PC-9 (cell line): ENCODE measurements around the gene CMTM3. TPM values are rescaled to one million over a fixed set of nuclear protein-coding genes. Genes with fewer than 3 reads are reported as not detected.
A peak's percentile ranks its signal among the peaks of the same experiment; 100 is the strongest.

Experiments used
- BruUV-seq: library from RNA; stranded (reverse); fragments of 400-500 nt; replicated peaks from 2 replicates; lab custom pipeline; 2021; lab: Mats Ljungman, UMichigan
- CTCF ChIA-PET: fragments of 300-600 bp; sonication (Branson Sonifier 250); formaldehyde crosslinking; loops from one replicate; lab custom pipeline; 2022; ENCODE audit warnings: antibody characterized with exemption; lab: Charles Lee
- POLR2A ChIA-PET: fragments of 300-600 bp; sonication (Branson Sonifier 250); formaldehyde crosslinking; loops from one replicate; lab custom pipeline; 2022; ENCODE audit warnings: antibody characterized with exemption; ENCODE audit not compliant: unreplicated experiment; lab: Charles Lee
- DNase-seq, 2 experiments: peaks; one replicate each; pipeline versions ENCODE4 v3.0.0 to v3.0.0-alpha.2; 2015 to 2022; ENCODE audit warnings: mixed read lengths in 1 of 2
- H2AFZ ChIP-seq: fragments of 200-600 bp; sonication (generic); 2 replicates; pipeline ENCODE4 v1.8.1; 2017; ENCODE audit warnings: antibody characterized with exemption
- H3F3A ChIP-seq: fragments of 200-600 bp; sonication (generic); 2 replicates; pipeline ENCODE4 v1.8.1; 2017; ENCODE audit warnings: antibody characterized with exemption, mild to moderate bottlenecking, low read depth; ENCODE audit not compliant: insufficient read depth
- H3K27ac ChIP-seq: fragments of 200-600 bp; sonication (generic); 2 replicates; pipeline ENCODE4 v1.6.1; 2016; ENCODE audit warnings: mixed run types
- H3K27me3 ChIP-seq: fragments of 200-600 bp; sonication (generic); 2 replicates; pipeline ENCODE4 v1.6.1; 2016; ENCODE audit warnings: low read depth, mixed run types; ENCODE audit not compliant: insufficient read depth
- H3K36me3 ChIP-seq: fragments of 200-600 bp; sonication (generic); 2 replicates; pipeline ENCODE4 v1.6.1; 2016; ENCODE audit warnings: low read depth, mixed run types
- H3K4me1 ChIP-seq: fragments of 200-600 bp; sonication (generic); replicated peaks from 2 replicates; pipeline ENCODE4 v1.6.1; 2016; ENCODE audit warnings: mixed run types; ENCODE audit not compliant: insufficient read depth
- H3K4me2 ChIP-seq: fragments of 200-600 bp; sonication (generic); 2 replicates; pipeline ENCODE4 v1.6.1; 2017; ENCODE audit warnings: mixed run types
- H3K4me3 ChIP-seq: fragments of 200-600 bp; sonication (generic); 2 replicates; pipeline ENCODE4 v1.6.1; 2016; ENCODE audit warnings: mixed run types
- H3K79me2 ChIP-seq: fragments of 200-600 bp; sonication (generic); 2 replicates; pipeline ENCODE4 v1.6.1; 2017; ENCODE audit warnings: low read depth, mixed run types
- H3K9me2 ChIP-seq: fragments of 200-600 bp; sonication (generic); 2 replicates; pipeline ENCODE4 v1.8.1; 2017; ENCODE audit warnings: mild to moderate bottlenecking; ENCODE audit not compliant: insufficient read depth
- H3K9me3 ChIP-seq: fragments of 200-600 bp; sonication (generic); 2 replicates; pipeline ENCODE4 v1.8.1; 2016; ENCODE audit warnings: low read depth; ENCODE audit not compliant: insufficient read depth
- H4K20me1 ChIP-seq: fragments of 200-600 bp; sonication (generic); 2 replicates; pipeline ENCODE4 v1.8.1; 2017; ENCODE audit not compliant: insufficient read depth
- EZH2 ChIP-seq: fragments of 200-600 bp; sonication (generic); IDR thresholded peaks from 2 replicates; pipeline ENCODE4 v1.8.0; 2017; ENCODE audit warnings: antibody characterized with exemption, low read depth
- intact Hi-C: fragments of 100-400 bp; cut with micrococcal nuclease; formaldehyde crosslinking; loops from one replicate; pipeline ENCODE4 v1.10.0; 2022; ENCODE audit not compliant: unreplicated experiment
- total RNA-seq: library from RNA; stranded (reverse); gene quantifications from 2 replicates; pipeline ENCODE4 v1.2.3, GENCODE V29; 2021
- TF ChIP-seq, protein P1 (sequence below): fragments of 200-600 bp; sonication (generic); conservative IDR thresholded peaks from 2 replicates; pipeline ENCODE4 v1.6.1; 2017; ENCODE audit warnings: mixed run types, antibody characterized with exemption, mild to moderate bottlenecking, moderate library complexity

Gene CMTM3
- total RNA-seq, 1 experiment from 2014 or later, result 32.0 TPM

- Histone ChIP-seq H3K79me2 (no peaks in the 10 kb centered on the region), H3K27me3 (no peaks in the 10 kb centered on the region), H4K20me1 (no peaks in the 10 kb centered on the region), H3K4me1 (peaks cover 7% of the 10 kb centered on the region), H3K27ac (no peak overlapping the region), H2AFZ (no peak overlapping the region), H3K4me3 (no peak overlapping the region), H3K9me3 (no peaks in the 10 kb centered on the region), H3K36me3 (no peaks in the 10 kb centered on the region), H3K9me2 (no peaks in the 10 kb centered on the region), H3K4me2 (no peak overlapping the region), H3F3A (peaks cover 10% of the 10 kb centered on the region)
- TF ChIP-seq EZH2, result no peak
- TF ChIP-seq, protein P1, sequence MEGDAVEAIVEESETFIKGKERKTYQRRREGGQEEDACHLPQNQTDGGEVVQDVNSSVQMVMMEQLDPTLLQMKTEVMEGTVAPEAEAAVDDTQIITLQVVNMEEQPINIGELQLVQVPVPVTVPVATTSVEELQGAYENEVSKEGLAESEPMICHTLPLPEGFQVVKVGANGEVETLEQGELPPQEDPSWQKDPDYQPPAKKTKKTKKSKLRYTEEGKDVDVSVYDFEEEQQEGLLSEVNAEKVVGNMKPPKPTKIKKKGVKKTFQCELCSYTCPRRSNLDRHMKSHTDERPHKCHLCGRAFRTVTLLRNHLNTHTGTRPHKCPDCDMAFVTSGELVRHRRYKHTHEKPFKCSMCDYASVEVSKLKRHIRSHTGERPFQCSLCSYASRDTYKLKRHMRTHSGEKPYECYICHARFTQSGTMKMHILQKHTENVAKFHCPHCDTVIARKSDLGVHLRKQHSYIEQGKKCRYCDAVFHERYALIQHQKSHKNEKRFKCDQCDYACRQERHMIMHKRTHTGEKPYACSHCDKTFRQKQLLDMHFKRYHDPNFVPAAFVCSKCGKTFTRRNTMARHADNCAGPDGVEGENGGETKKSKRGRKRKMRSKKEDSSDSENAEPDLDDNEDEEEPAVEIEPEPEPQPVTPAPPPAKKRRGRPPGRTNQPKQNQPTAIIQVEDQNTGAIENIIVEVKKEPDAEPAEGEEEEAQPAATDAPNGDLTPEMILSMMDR, result no peak
- no TSS peak for BruUV-seq
- ChIA-PET POLR2A (no interaction called here), CTCF (no interaction called here)
- DNase-seq, result no peak
- intact Hi-C loops, result no loop called here
Measured at GRCh38 chr16:66575060-66575459, 29.4 kb upstream of the CMTM3 start.

DNA sequence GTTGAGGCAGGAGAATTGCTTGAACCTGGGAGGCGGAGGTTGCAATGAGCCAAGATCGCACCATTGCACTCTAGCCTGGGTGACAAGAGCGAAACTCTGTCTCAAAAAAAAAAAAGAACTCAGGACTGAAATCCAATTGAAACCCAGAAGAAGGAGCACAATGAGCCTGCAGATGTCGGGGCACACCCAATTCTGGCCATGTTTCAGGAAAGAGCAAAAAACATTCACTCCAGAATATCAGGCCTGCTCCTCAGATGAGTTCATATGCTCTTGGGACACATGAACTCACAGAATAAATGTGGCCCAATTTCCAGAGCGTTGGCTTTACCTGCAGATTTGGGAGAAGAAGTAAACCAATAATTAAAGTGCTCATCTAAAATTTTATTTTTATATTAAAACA is 28.2 kb upstream of the CMTM3 start:
- DNase-seq, result no peak
- Histone ChIP-seq H3K9me3 (no peaks in the 10 kb centered on the region), H4K20me1 (no peaks in the 10 kb centered on the region), H2AFZ (no peak overlapping the region), H3K4me2 (no peak overlapping the region), H3K4me3 (no peak overlapping the region), H3K27ac (no peak overlapping the region), H3F3A (peaks cover 8% of the 10 kb centered on the region; the same call in 1 of the 2 replicates), H3K4me1 (peaks cover 14% of the 10 kb centered on the region), H3K9me2 (no peaks in the 10 kb centered on the region), H3K36me3 (no peaks in the 10 kb centered on the region), H3K27me3 (no peaks in the 10 kb centered on the region), H3K79me2 (no peaks in the 10 kb centered on the region)
- no TSS peak for BruUV-seq
- TF ChIP-seq EZH2, result no peak
- TF ChIP-seq, protein P1, result no peak
- intact Hi-C loops, result no loop called here
- ChIA-PET CTCF (no interaction called here), POLR2A (no interaction called here)

GRCh38 chr16:66578651-66579531 is 25.6 kb upstream of the CMTM3 start, which contains the start of gene CMTM2:
CMTM2 (plus strand) TSS chr16:66579463; CDS start chr16:66579608, 145 bp downstream.
- ChIA-PET POLR2A (no interaction called here), CTCF (no interaction called here)
- BruUV-seq, result no TSS peak
- Histone ChIP-seq H3K4me3 (no peak within 1 kb of the TSS), H3K27me3 (no peaks in the 10 kb centered on the region), H3K36me3 (no peaks in the 10 kb centered on the region), H2AFZ (no peak within 1 kb of the TSS), H3F3A (peaks cover 12% of the 10 kb centered on the region; the same call in 1 of the 2 replicates), H3K4me1 (peaks cover 22% of the 10 kb centered on the region), H3K27ac (no peak within 1 kb of the TSS), H3K9me3 (no peaks in the 10 kb centered on the region), H3K9me2 (no peaks in the 10 kb centered on the region), H3K4me2 (peak within 1 kb of the TSS; percentile 51), H3K79me2 (no peaks in the 10 kb centered on the region), H4K20me1 (no peaks in the 10 kb centered on the region)
- intact Hi-C loops, result no loop called here
- no peak for DNase-seq
- TF ChIP-seq, protein P1, result no peak
- no peak for TF ChIP-seq EZH2
